RPMI7951 (cell line): Measurements from ENCODE around the gene WDR59. TPM values are rescaled to one million over a fixed set of nuclear protein-coding genes. Genes with fewer than 3 reads are reported as not detected.
"Not testable (repeated sequence)": the region's sequence is repeated elsewhere in the genome, so short reads cannot be mapped to it uniquely, and the experiment has no call there.

Experiments used
- DNase-seq: peaks from one replicate; pipeline ENCODE4 v3.0.0-alpha.2; 2012; ENCODE audit warnings: low read depth
- total RNA-seq: library from RNA; depleted of rRNA; stranded (reverse); fragments of >200 nt; shearing (Covaris generic); gene quantifications from 2 replicates; pipeline ENCODE4 v1.2.3, GENCODE V29; 2014

The WDR59 gene
- total RNA-seq, 1 experiment from 2014 or later, result 10.1 TPM

- peak; percentile 24 for DNase-seq
These were observed 118.9 kb downstream of the WDR59 start for GRCh38 chr16:74865922-74866598.

GRCh38 chr16:74862743-74863244, 122.1 kb downstream of the WDR59 start:
- DNase-seq, result peak; percentile 26

DNA sequence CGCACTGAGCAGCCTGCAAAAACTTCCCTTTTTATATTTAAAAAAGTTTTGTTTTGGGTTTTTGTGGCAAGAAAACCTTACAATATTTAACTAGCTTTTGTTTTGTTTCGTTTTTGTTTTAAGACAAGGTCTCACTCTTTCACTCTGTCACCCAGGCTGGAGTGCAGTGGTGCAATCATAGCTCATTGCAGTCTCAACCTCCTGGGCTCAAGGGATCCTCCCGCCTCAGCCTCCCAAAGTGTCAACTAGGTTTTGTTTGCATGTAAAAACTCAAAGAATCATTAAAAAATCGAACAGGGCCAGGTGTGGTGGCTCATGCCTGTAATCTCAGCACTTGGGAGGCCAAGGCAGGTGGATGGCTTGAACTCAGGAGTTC, 132.4 kb downstream of the WDR59 start:
- DNase-seq, result no peak

DNA sequence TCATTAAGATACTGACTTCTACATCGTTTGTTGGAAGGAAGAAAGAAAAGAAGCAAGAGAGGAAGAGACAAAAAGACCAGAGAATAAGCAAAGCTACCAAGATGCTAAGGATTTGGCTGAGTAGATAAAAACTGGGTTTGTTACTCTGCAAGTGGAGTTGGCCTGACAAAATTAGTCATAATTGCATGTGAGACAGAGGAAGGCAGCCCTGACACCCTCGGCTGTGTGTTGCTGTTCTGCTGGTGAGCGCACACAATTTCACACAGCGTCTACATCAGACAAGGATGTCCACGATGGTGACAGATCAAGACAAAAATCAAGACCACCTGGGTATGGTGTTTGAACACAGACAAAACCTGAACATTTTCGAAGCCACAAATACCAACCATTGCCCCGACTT, 134.9 kb downstream of the WDR59 start:
- no peak for DNase-seq

- DNase-seq, result no peak
These were observed 137.7 kb downstream of the WDR59 start for GRCh38 chr16:74847202-74847601.

DNA sequence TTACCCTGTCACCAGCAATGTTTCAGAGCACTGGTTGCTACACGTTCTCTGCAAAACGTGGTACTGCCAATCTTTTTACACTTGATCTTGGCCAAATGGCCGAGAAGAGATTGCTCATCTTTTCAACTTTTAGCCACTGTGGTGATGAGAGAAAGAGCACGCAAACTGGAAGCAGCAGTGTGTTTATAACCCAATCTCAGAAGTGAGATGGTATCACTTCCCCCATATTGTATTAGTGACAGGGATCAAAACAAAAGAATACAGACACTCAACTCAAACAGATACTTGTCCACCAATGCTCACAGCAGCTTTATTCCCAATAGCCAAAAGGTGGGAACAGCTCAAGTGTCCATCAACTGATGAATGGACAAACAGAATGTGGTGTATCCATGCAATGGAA, 138.2 kb downstream of the WDR59 start:
- DNase-seq, result no peak

DNA sequence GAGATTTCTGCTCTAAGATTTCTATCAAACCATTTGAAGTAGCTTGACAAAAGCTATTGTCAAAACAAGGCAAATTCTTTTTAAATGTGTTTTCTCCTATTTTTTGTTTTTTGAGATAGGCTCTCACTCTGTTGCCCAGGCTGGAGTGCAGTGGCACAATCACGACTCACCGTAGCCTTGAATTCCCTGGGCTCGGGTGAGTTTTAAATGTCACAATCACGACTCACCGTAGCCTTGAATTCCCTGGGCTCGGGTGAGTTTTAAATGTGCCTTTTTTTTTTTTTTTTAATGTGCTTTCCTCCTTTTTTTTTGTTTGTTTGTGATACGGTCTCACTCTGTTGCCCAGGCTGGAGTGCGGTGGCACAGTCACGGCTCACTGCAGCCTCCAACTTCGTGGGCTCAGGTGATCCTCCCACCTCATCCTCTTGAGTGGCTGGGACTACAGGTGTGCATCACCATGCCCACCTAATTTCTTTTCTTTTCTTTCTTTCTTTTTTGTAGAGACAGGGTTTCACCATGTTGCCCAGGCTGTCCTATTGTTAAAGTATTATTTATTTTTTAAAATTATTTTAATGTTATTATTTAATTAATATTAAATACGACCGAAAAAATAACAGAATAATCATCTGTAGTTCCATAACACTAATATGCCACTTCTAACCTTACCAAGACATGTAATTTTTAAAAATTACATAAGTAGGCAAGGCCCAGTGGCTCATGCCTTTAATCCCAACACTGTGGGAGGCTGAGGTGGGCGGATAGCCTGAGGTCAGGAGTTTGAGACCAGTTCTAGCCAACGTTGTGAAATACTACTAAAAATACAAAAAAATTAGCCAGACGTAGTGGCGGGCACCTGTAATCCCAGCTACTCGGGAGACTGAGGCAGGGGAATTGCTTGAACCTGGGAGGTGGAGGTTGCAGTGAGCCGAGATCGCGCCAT, 140.6 kb downstream of the WDR59 start:
- DNase-seq, result no peak

DNA sequence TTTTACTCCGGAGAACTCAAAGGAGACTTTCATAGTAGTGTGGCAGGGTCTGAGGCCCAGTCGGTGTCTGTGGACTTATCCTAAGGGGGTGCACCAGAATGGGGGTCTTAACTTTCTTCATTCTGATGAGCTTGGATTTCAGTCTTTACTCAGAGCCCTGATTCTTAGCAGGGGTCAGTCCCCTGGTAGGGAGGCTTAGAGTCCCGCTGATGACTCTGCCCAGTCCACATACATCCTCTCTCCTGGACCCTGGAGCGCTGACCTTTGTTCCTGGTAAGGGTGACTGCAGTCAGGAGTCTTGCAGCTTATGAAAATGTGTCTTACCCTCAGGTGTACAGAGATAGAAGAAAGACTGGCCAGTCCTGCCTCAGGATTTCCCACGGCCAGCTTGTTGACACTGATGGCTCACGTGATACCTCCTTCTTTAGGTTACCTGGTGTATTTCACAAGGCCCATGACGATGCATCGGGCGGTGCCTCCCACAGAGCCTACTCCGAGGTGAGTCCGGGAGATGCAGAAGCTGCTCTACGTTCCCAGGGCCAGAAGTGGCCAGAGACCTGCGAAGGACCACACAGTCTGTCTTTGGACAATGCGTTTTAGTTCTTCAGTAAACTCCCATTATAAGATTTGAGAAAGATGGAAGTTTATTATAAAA, 141.4 kb downstream of the WDR59 start:
- DNase-seq, result not testable (repeated sequence)

GRCh38 chr16:74842413-74842812, 142.5 kb downstream of the WDR59 start:
- peak; percentile 36 for DNase-seq

DNA sequence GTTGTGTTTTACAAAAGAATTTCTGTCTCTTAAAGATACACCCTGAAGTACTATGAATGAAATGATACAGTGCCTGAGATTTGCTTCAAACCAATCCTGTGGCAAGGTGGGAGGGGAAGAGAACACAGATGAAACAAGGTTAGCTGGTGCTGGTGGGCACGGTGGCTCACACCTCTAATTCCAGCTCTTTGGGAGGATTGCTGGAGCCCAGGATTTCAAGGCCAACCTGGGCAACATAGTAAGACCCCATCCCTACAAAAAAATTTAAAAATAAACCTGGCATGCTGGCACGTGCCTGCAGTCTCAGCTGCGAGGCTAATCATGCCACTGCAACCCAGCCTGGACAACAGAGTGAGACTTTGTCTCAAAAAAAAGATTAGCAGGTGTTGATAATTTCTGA, 143.0 kb downstream of the WDR59 start:
- DNase-seq, result no peak

- DNase-seq, result no peak
These were observed 143.5 kb downstream of the WDR59 start for GRCh38 chr16:74841469-74841868.

GRCh38 chr16:74837056-74837455, 147.9 kb downstream of the WDR59 start:
- DNase-seq, result no peak

GRCh38 chr16:74836111-74836671, 148.7 kb downstream of the WDR59 start:
- DNase-seq, result no peak

DNA sequence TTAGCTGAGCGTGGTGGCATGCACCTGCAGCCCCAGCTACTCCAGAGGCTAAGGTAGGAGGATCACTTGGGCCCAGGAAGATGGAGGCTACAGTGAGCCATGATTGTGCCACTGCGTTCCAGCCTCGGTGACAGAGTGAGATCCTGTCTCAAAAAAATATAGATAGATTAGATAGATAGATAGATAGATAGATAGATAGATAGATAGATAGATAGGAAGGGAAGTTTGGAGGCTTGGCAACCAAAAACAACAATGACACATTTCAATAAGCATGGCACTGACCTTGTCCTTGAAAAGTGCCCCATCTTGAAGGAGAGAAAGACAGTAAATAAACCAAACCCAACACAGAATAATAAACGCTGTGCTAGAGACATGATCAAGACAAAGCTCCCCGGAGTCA, 152.7 kb downstream of the WDR59 start:
- DNase-seq, result no peak

GRCh38 chr16:74831467-74831866, 153.5 kb downstream of the WDR59 start:
- no peak for DNase-seq

DNA sequence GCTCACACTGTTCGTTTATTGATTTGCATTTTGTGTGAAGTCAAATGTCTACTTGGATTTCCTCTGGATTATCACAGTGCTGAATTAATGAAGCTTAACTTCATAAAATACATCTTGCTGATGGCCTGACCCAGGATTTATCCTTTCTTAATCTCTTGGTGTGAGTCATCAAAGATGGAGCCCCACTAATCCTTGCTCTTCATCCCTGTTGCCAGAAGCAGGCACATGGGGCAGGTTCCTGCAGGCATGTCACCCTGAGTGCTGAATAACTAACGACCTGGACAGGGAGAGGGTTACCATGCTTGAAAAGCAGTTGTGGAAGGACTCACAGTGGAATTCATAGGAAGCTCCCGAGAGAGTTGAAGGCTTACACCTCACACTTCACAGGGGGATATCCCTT, 154.3 kb downstream of the WDR59 start:
- DNase-seq, result no peak

DNA sequence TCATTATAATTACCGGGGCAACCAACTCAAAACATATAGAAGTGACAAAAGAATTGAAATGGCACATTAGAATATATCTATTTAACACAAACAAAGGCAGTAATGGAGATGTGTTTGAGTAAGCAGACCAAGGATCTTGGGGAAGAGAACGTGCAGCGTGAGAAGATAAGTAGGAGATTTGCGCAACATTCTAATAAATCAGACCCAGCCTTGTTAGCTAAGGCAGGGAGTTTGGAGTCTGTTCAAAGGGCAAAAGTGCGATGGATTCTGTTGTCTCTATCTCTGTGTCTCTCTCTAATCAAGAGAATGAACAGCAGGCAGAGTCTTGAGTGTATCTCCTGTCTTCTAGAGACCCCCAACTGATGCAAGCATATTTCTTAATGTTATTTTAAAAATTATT, 155.3 kb downstream of the WDR59 start:
- DNase-seq, result no peak

DNA sequence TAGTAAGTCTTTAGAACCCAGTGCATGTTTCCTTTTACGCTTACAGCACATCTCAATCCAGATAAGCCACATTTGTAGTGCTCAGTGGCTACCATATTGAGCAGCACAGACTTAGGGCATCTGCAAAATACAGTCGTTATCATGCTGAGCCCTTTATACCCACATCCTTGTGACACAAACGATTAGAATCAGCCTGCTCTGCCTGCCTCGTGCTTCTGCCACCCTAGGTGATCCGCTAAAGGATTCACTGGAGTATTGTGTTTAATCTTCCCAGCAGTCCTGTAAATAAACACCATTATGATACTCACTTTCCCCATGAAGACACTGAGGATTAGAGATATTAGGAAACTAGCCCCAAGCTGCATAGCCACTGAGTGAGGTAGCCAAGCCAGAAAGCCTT, 159.0 kb downstream of the WDR59 start:
- no peak for DNase-seq

DNA sequence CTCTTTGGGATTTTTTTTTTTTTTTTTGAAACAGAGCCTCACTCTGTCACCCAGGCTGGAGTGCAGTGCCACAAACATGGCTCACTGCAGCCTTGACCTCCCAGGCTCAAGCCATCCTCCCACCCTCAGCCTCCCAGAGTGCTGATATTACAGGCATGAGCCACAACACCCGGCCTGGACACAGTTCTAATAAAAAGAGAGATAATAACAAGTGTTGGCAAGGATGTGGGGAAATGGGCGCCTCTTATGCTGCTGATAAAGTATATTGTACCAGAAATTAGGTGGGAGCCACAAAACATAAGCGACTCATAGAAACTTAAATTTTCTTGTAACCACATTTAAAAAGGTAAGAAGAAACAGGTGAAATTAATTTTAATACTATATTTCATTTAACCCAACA, 159.9 kb downstream of the WDR59 start:
- DNase-seq, result no peak
